Neuronal stem cell (in vitro differentiated cells): ENCODE data around the gene NFE2L3.

ENCODE experiments used
- DNase-seq: peaks from one replicate; pipeline ENCODE4 v3.0.0-alpha.2; 2013; ENCODE audit warnings: low spot score
- H2AFZ ChIP-seq: one replicate; pipeline ENCODE4 v1.6.1; 2013; ENCODE audit warnings: mild to moderate bottlenecking, low read length, inconsistent platforms
- H2AK5ac ChIP-seq: 2 replicates; pipeline ENCODE4 v1.6.1; 2013; ENCODE audit warnings: low read depth, mild to moderate bottlenecking, inconsistent platforms, low read length, moderate library complexity, mixed read lengths
- H2BK120ac ChIP-seq: 2 replicates; pipeline ENCODE4 v1.6.1; 2013; ENCODE audit warnings: low read depth, mild to moderate bottlenecking, inconsistent platforms, low read length, moderate library complexity, mixed read lengths
- H2BK12ac ChIP-seq: one replicate; pipeline ENCODE4 v1.6.1; 2013; ENCODE audit warnings: low read length, inconsistent platforms
- H2BK15ac ChIP-seq: 2 replicates; pipeline ENCODE4 v1.6.1; 2013; ENCODE audit warnings: mild to moderate bottlenecking, low read length, inconsistent platforms, mixed read lengths
- H2BK5ac ChIP-seq: one replicate; pipeline ENCODE4 v1.6.1; 2013; ENCODE audit warnings: inconsistent platforms, mild to moderate bottlenecking, low read length, moderate library complexity
- H3K14ac ChIP-seq: one replicate; pipeline ENCODE4 v1.6.1; 2013; ENCODE audit warnings: low read length, inconsistent platforms
- H3K18ac ChIP-seq: 2 replicates; pipeline ENCODE4 v1.6.1; 2013; ENCODE audit warnings: low read length, inconsistent platforms
- H3K23ac ChIP-seq: 2 replicates; pipeline ENCODE4 v1.6.1; 2013; ENCODE audit warnings: low read depth, mild to moderate bottlenecking, mixed read lengths, low read length, inconsistent platforms; ENCODE audit not compliant: poor library complexity
- H3K27ac ChIP-seq: replicated peaks from 3 replicates; pipeline ENCODE4 v1.5.1; 2013; ENCODE audit warnings: low read length, inconsistent platforms
- H3K27me3 ChIP-seq, 3 experiments: 2 replicates each; pipeline ENCODE4 v1.6.1; 2013; ENCODE audit warnings: low read length in 3 of 3, mild to moderate bottlenecking in 2 of 3, inconsistent platforms in 1 of 3, low read depth in 1 of 3, mixed read lengths in 1 of 3, moderate library complexity in 1 of 3; ENCODE audit not compliant: control insufficient read depth in 3 of 3, insufficient read depth in 3 of 3
- H3K36me3 ChIP-seq, 2 donors: replicated peaks in 1 of 2; 2 replicates each; pipeline ENCODE4 v1.6.1; 2013; ENCODE audit warnings: low read length in 2 of 2; ENCODE audit not compliant: control insufficient read depth in 2 of 2, insufficient read depth in 2 of 2
- H3K4ac ChIP-seq: 2 replicates; pipeline ENCODE4 v1.6.1; 2013; ENCODE audit warnings: inconsistent platforms, mild to moderate bottlenecking, low read length, moderate library complexity
- H3K4me1 ChIP-seq, 2 donors: 1 replicate in 1 of 2; 2 replicates in 1 of 2; pipeline ENCODE4 v1.6.1; 2013; ENCODE audit warnings: low read length in 2 of 2, low read depth in 1 of 2; ENCODE audit not compliant: control insufficient read depth in 2 of 2, insufficient read depth in 1 of 2
- H3K4me2 ChIP-seq: one replicate; pipeline ENCODE4 v1.6.1; 2013; ENCODE audit warnings: mild to moderate bottlenecking, low read length, inconsistent platforms; ENCODE audit not compliant: insufficient read depth, poor library complexity, severe bottlenecking
- H3K4me3 ChIP-seq, 2 donors: 2 replicates each; pipeline ENCODE4 v1.5.1; 2013; ENCODE audit warnings: low read length in 2 of 2, mild to moderate bottlenecking in 2 of 2, inconsistent platforms in 1 of 2, moderate library complexity in 1 of 2
- H3K79me1 ChIP-seq: one replicate; pipeline ENCODE4 v1.6.1; 2013; ENCODE audit warnings: low read depth, mild to moderate bottlenecking, inconsistent platforms, low read length, moderate library complexity
- H3K9ac ChIP-seq: one replicate; pipeline ENCODE4 v1.6.1; 2013; ENCODE audit warnings: mild to moderate bottlenecking, low read depth, low read length, inconsistent platforms; ENCODE audit not compliant: poor library complexity
- H3K9me3 ChIP-seq, 2 donors: replicated peaks in 1 of 2; 2 replicates each; pipeline versions ENCODE3 to v1.6.1; 2013; ENCODE audit warnings: low read length in 2 of 2, mild to moderate bottlenecking in 2 of 2, inconsistent platforms in 1 of 2, low read depth in 1 of 2, mixed read lengths in 1 of 2, moderate library complexity in 1 of 2; ENCODE audit not compliant: control insufficient read depth in 2 of 2, insufficient read depth in 1 of 2
- H4K8ac ChIP-seq: one replicate; pipeline ENCODE4 v1.6.1; 2013; ENCODE audit warnings: low read depth, mild to moderate bottlenecking, inconsistent platforms, low read length, moderate library complexity
- H4K91ac ChIP-seq: one replicate; pipeline ENCODE4 v1.6.1; 2013; ENCODE audit warnings: low read length, low read depth, mild to moderate bottlenecking, inconsistent platforms; ENCODE audit not compliant: poor library complexity
- WGBS, 2 donors: extraction: QIAGEN DNeasy Blood & Tissue Kit; methylation state at CpG; one replicate each; pipeline ENCODE4 v1.1.7; 2013; ENCODE audit warnings: missing lambda C conversion rate in 2 of 2, mixed read lengths in 1 of 2; ENCODE audit not compliant: insufficient read length in 2 of 2, insufficient replicate concordance in 1 of 2; ENCODE audit errors: extremely low coverage in 2 of 2; 5-methylcytosine and 5-hydroxymethylcytosine counted together

The NFE2L3 gene

GRCh38 chr7:26180792-26181198, 28.8 kb downstream of the NFE2L3 start:
- H4K8ac ChIP-seq = no peak overlapping the region
- H2BK12ac ChIP-seq = no peak overlapping the region
- H3K27ac ChIP-seq = no peak overlapping the region
- no peak overlapping the region for H2BK15ac ChIP-seq
- H2BK120ac ChIP-seq = no peak overlapping the region
- no peak overlapping the region for H2BK5ac ChIP-seq
- H3K79me1 ChIP-seq = no peaks in the 10 kb centered on the region
- H2AK5ac ChIP-seq = no peak overlapping the region
- peaks cover 0 to 4% of the 10 kb centered on the region in 2 donors for H3K9me3 ChIP-seq
- no peak overlapping the region for H4K91ac ChIP-seq
- whole genome bisulfite sequencing, 2 donors = no CpG with 5 or more reads among the region's 5 CpGs
- H3K23ac ChIP-seq = no peak overlapping the region
- H3K14ac ChIP-seq = no peak overlapping the region
- H3K36me3 ChIP-seq = no peaks in the 10 kb centered on the region
- H3K18ac ChIP-seq = no peak overlapping the region
- no peak overlapping the region for H3K9ac ChIP-seq
- H3K4me1 ChIP-seq = no peaks in the 10 kb centered on the region
- H3K4me3 ChIP-seq = no peak overlapping the region
- DNase-seq = no peak
- H2AFZ ChIP-seq = no peak overlapping the region
- no peaks in the 10 kb centered on the region for H3K27me3 ChIP-seq
- H3K4ac ChIP-seq = no peak overlapping the region
- H3K4me2 ChIP-seq = no peak overlapping the region

GRCh38 chr7:26181474-26182227, 29.7 kb downstream of the NFE2L3 start:
- DNase-seq = no peak
- Histone ChIP-seq H3K27ac (no peak overlapping the region), H3K14ac (no peak overlapping the region), H3K4me2 (no peak overlapping the region), H3K4ac (no peak overlapping the region), H2BK120ac (no peak overlapping the region), H4K91ac (no peak overlapping the region), H3K79me1 (no peaks in the 10 kb centered on the region), H3K9ac (no peak overlapping the region), H2AK5ac (no peak overlapping the region), H3K4me3 (no peak overlapping the region), H3K27me3 (no peaks in the 10 kb centered on the region), H3K36me3 (peaks cover 0 to 2% of the 10 kb centered on the region in 2 donors), H2BK5ac (no peak overlapping the region), H3K23ac (no peak overlapping the region), H2BK12ac (no peak overlapping the region), H3K18ac (no peak overlapping the region), H3K9me3 (peaks cover 0 to 4% of the 10 kb centered on the region in 2 donors), H2AFZ (no peak overlapping the region), H2BK15ac (no peak overlapping the region), H3K4me1 (no peaks in the 10 kb centered on the region), H4K8ac (no peak overlapping the region)
- no CpG with 5 or more reads among the region's 3 CpGs for WGBS, 2 donors

GRCh38 chr7:26182283-26182682, 30.3 kb downstream of the NFE2L3 start:
- no peak overlapping the region for H2AK5ac ChIP-seq
- no peak overlapping the region for H2BK120ac ChIP-seq
- WGBS, 2 donors = no CpG with 5 or more reads among the region's 6 CpGs
- H3K23ac ChIP-seq = no peak overlapping the region
- H2AFZ ChIP-seq = no peak overlapping the region
- no peak overlapping the region for H3K4me3 ChIP-seq
- H2BK5ac ChIP-seq = no peak overlapping the region
- no peaks in the 10 kb centered on the region for H3K27me3 ChIP-seq
- peaks cover 0 to 4% of the 10 kb centered on the region in 2 donors for H3K9me3 ChIP-seq
- H3K9ac ChIP-seq = no peak overlapping the region
- H3K14ac ChIP-seq = no peak overlapping the region
- H3K4me2 ChIP-seq = no peak overlapping the region
- H4K8ac ChIP-seq = no peak overlapping the region
- H3K36me3 ChIP-seq = peaks cover 0 to 6% of the 10 kb centered on the region in 2 donors
- no peak overlapping the region for H3K27ac ChIP-seq
- H3K79me1 ChIP-seq = no peaks in the 10 kb centered on the region
- H2BK12ac ChIP-seq = no peak overlapping the region
- no peak overlapping the region for H3K18ac ChIP-seq
- DNase-seq = no peak
- H2BK15ac ChIP-seq = no peak overlapping the region
- no peaks in the 10 kb centered on the region for H3K4me1 ChIP-seq
- H3K4ac ChIP-seq = no peak overlapping the region
- no peak overlapping the region for H4K91ac ChIP-seq

GRCh38 chr7:26182706-26183105, 30.7 kb downstream of the NFE2L3 start:
- Histone ChIP-seq H3K4me2 (no peak overlapping the region), H3K9me3 (peaks cover 0 to 2% of the 10 kb centered on the region in 2 donors), H3K4me1 (no peaks in the 10 kb centered on the region), H3K4ac (no peak overlapping the region), H2BK120ac (no peak overlapping the region), H2AK5ac (no peak overlapping the region), H2AFZ (no peak overlapping the region), H2BK5ac (no peak overlapping the region), H3K79me1 (no peaks in the 10 kb centered on the region), H3K14ac (no peak overlapping the region), H2BK15ac (no peak overlapping the region), H4K8ac (no peak overlapping the region), H2BK12ac (no peak overlapping the region), H3K9ac (no peak overlapping the region), H3K27me3 (no peaks in the 10 kb centered on the region), H3K36me3 (peaks cover under 1 to 10% of the 10 kb centered on the region in 2 donors), H3K27ac (no peak overlapping the region), H3K23ac (peak overlapping the region; percentile 48), H4K91ac (no peak overlapping the region), H3K4me3 (no peak overlapping the region), H3K18ac (no peak overlapping the region)
- DNase-seq = no peak
- WGBS, 2 donors = no CpG with 5 or more reads among the region's 8 CpGs
